Caco-2 (cell line): ENCODE results near the gene NUDT16L1. TPM values are rescaled to one million over a fixed set of nuclear protein-coding genes. Genes with fewer than 3 reads are reported as not detected.

Experiments used
- BruUV-seq: library from RNA; stranded (reverse); fragments of 400-500 nt; replicated peaks from 2 replicates; lab custom pipeline; 2021; lab: Mats Ljungman, UMichigan
- CTCF ChIA-PET: fragments of 300-600 bp; sonication (Branson Sonifier 250); formaldehyde crosslinking; loops from one replicate; lab custom pipeline; 2022; ENCODE audit warnings: antibody characterized with exemption; lab: Charles Lee
- POLR2A ChIA-PET: fragments of 300-600 bp; sonication (Branson Sonifier 250); formaldehyde crosslinking; loops from one replicate; lab custom pipeline; 2022; ENCODE audit warnings: antibody characterized with exemption; lab: Charles Lee
- DNase-seq, 2 experiments: peaks; one replicate each; pipeline versions ENCODE4 v3.0.0 to v3.0.0-alpha.2; 2020 to 2022
- H3K27me3 ChIP-seq: replicated peaks from 2 replicates; pipeline ENCODE4 v1.6.0; 2011; ENCODE audit warnings: low read length; ENCODE audit not compliant: control insufficient read depth, insufficient read depth
- H3K36me3 ChIP-seq: 2 replicates; pipeline ENCODE4 v1.5.1; 2011; ENCODE audit warnings: low read length; ENCODE audit not compliant: control insufficient read depth, insufficient read depth
- H3K4me1 ChIP-seq: fragments of 250-450 bp; sonication (Bioruptor Pico); 2 replicates; pipeline ENCODE4 v1.5.1; 2020; ENCODE audit warnings: mild to moderate bottlenecking
- H3K4me3 ChIP-seq: 2 replicates; pipeline ENCODE4 v1.5.1; 2011; ENCODE audit warnings: low read depth, mild to moderate bottlenecking, control low read depth, low read length
- H3K9me3 ChIP-seq: fragments of 250-450 bp; sonication (Bioruptor Pico); 2 replicates; pipeline ENCODE4 v1.5.1; 2020; ENCODE audit warnings: mild to moderate bottlenecking, moderate library complexity
- H3K27ac Mint-ChIP-seq: one replicate; pipeline ENCODE4 v1.8.0; 2022; ENCODE audit warnings: mixed read lengths; ENCODE audit not compliant: unreplicated experiment
- H3K27me3 Mint-ChIP-seq: one replicate; pipeline ENCODE4 v1.8.0; 2022; ENCODE audit warnings: mixed read lengths; ENCODE audit not compliant: insufficient read depth, unreplicated experiment
- H3K36me3 Mint-ChIP-seq: one replicate; pipeline ENCODE4 v1.8.0; 2022; ENCODE audit warnings: mild to moderate bottlenecking, mixed read lengths; ENCODE audit not compliant: insufficient read depth, unreplicated experiment
- H3K4me1 Mint-ChIP-seq: one replicate; pipeline ENCODE4 v1.8.0; 2022; ENCODE audit warnings: low read depth, mixed read lengths; ENCODE audit not compliant: unreplicated experiment
- H3K4me3 Mint-ChIP-seq: one replicate; pipeline ENCODE4 v1.8.0; 2022; ENCODE audit warnings: mild to moderate bottlenecking, moderate library complexity, mixed read lengths; ENCODE audit not compliant: unreplicated experiment
- H3K9me3 Mint-ChIP-seq: one replicate; pipeline ENCODE4 v1.8.0; 2022; ENCODE audit warnings: mixed read lengths; ENCODE audit not compliant: unreplicated experiment
- CTCF ChIP-seq, 2 experiments: fragments of 200-600 bp in 1 of 2; IDR thresholded peaks; 1 replicate in 1 of 2; 2 replicates in 1 of 2; pipeline versions ENCODE4 v1.5.1 to v1.8.0; 2011 to 2022; ENCODE audit warnings: antibody characterized with exemption in 1 of 2, control low read depth in 1 of 2, inconsistent platforms in 1 of 2, low read depth in 1 of 2, low read length in 1 of 2, mild to moderate bottlenecking in 1 of 2, moderate library complexity in 1 of 2; ENCODE audit not compliant: insufficient read depth in 1 of 2, severe bottlenecking in 1 of 2, unreplicated experiment in 1 of 2
- intact Hi-C: fragments of 100-400 bp; cut with micrococcal nuclease; formaldehyde crosslinking; loops from one replicate; pipeline ENCODE4 v1.10.0; 2022; ENCODE audit not compliant: unreplicated experiment
- total RNA-seq: library from RNA; stranded (reverse); gene quantifications from 2 replicates; pipeline ENCODE4 v1.2.3, GENCODE V29; 2022

Gene NUDT16L1
- total RNA-seq, 1 experiment from 2014 or later, result 31.3 TPM

GRCh38 chr16:4693956-4694641 lies 737 bp downstream of the NUDT16L1 start:
- intact Hi-C loops, result loop anchor here (2.0 to 5.0 kb wide), 3 partner anchors 73 to 263 kb away; partner anchors contain the start of genes ROGDI and ZNF500
- peak overlapping the region; percentile 63 for H3K27ac Mint-ChIP-seq
- CTCF ChIA-PET, result interaction anchor here (1.1 to 2.0 kb wide), 2 partner anchors 40 to 94 kb away, joined by 3 to 6 read pairs; partner anchors contain the start of genes ANKS3, DNAAF8 and SEPTIN12
- peak; percentile 49 to 64 for DNase-seq
- TSS peak; percentile 18 for BruUV-seq
- peak overlapping the region; percentile 76 for H3K4me3 Mint-ChIP-seq
- Histone ChIP-seq H3K4me1 (0 out of 2 replicates have a peak, but pooled peaks cover 6% of the 10 kb centered on the region), H3K4me3 (peak overlapping the region; percentile 100), H3K9me3 (no peaks in the 10 kb centered on the region), H3K36me3 (no peaks in the 10 kb centered on the region; the same call in 1 of the 2 replicates), H3K27me3 (no peaks in the 10 kb centered on the region)
- POLR2A ChIA-PET, result interaction anchor here (2.1 kb wide), 1 partner anchor 40 kb away, joined by 11 read pairs; the partner anchor contains the start of genes ANKS3 and DNAAF8
- H3K9me3 Mint-ChIP-seq, result no peaks in the 10 kb centered on the region
- peaks cover 42% of the 10 kb centered on the region for H3K36me3 Mint-ChIP-seq
- H3K27me3 Mint-ChIP-seq, result no peaks in the 10 kb centered on the region
- H3K4me1 Mint-ChIP-seq, result no peaks in the 10 kb centered on the region
- no peak for TF ChIP-seq CTCF (IDR thresholded peaks at IDR 0.05; ENCODE audit: insufficient read depth in 1 of 2, low read depth in 1 of 2, low read length in 1 of 2, severe bottlenecking in 1 of 2, unreplicated experiment in 1 of 2)

- Mint-ChIP-seq H3K27me3 (no peaks in the 10 kb centered on the region), H3K4me1 (no peaks in the 10 kb centered on the region), H3K27ac (no peak overlapping the region), H3K4me3 (peak overlapping the region; percentile 76), H3K36me3 (peaks cover 49% of the 10 kb centered on the region), H3K9me3 (no peaks in the 10 kb centered on the region)
- TSS peak; percentile 14 for BruUV-seq
- ChIA-PET POLR2A (no interaction called here), CTCF (interaction anchor here (2.0 kb wide), 1 partner anchor 93 kb away, joined by 6 read pairs; the partner anchor contains the start of gene SEPTIN12)
- Histone ChIP-seq H3K36me3 (no peaks in the 10 kb centered on the region; the same call in 1 of the 2 replicates), H3K4me1 (0 out of 2 replicates have a peak, but pooled peaks cover 6% of the 10 kb centered on the region), H3K9me3 (no peaks in the 10 kb centered on the region), H3K4me3 (peak overlapping the region; percentile 100), H3K27me3 (no peaks in the 10 kb centered on the region)
- DNase-seq, result peak in 1 of 2 experiments; percentile 32
- TF ChIP-seq CTCF (IDR thresholded peaks at IDR 0.05; ENCODE audit: insufficient read depth in 1 of 2, low read depth in 1 of 2, low read length in 1 of 2, severe bottlenecking in 1 of 2, unreplicated experiment in 1 of 2), result no peak
- intact Hi-C loops, result loop anchor here (5.0 kb wide), 1 partner anchor 107 kb away; the partner anchor contains the start of gene ROGDI
These were observed 1.5 kb downstream of the NUDT16L1 start for GRCh38 chr16:4694642-4695451.
